GM10266 (cell line): ENCODE results near the gene LCN6.

Source experiments
- DNase-seq: peaks from one replicate; pipeline ENCODE4 v3.0.0; 2012; ENCODE audit errors: extremely low spot score
- TF ChIP-seq, protein P1 (sequence below): IDR thresholded peaks from 2 replicates; pipeline ENCODE4 v1.5.1; 2012; ENCODE audit warnings: mild to moderate bottlenecking, low read depth; ENCODE audit not compliant: control insufficient read depth, insufficient read depth; ENCODE audit errors: missing control alignments

The LCN6 gene

DNA sequence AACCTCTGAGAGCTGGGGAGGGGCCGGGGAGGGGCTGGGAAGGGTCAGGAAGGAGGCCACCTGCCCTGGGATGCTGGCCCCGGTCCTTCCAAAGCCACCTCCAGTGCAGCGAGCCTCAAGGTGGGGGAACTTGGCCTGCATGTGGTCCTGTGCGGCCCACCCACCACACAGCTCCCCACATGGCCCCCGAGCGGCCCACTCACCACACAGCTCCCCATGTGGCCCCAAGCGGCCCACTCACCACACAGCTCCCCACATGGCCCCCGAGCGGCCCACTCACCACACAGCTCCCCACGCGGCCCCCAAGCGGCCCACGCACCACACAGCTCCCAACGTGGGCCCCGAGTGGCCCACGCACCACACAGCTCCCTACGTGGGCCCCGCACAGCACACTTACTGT is 3.6 kb downstream of the LCN6 start:
- TF ChIP-seq, protein P1, sequence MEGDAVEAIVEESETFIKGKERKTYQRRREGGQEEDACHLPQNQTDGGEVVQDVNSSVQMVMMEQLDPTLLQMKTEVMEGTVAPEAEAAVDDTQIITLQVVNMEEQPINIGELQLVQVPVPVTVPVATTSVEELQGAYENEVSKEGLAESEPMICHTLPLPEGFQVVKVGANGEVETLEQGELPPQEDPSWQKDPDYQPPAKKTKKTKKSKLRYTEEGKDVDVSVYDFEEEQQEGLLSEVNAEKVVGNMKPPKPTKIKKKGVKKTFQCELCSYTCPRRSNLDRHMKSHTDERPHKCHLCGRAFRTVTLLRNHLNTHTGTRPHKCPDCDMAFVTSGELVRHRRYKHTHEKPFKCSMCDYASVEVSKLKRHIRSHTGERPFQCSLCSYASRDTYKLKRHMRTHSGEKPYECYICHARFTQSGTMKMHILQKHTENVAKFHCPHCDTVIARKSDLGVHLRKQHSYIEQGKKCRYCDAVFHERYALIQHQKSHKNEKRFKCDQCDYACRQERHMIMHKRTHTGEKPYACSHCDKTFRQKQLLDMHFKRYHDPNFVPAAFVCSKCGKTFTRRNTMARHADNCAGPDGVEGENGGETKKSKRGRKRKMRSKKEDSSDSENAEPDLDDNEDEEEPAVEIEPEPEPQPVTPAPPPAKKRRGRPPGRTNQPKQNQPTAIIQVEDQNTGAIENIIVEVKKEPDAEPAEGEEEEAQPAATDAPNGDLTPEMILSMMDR = no peak
- DNase-seq = no peak

DNA sequence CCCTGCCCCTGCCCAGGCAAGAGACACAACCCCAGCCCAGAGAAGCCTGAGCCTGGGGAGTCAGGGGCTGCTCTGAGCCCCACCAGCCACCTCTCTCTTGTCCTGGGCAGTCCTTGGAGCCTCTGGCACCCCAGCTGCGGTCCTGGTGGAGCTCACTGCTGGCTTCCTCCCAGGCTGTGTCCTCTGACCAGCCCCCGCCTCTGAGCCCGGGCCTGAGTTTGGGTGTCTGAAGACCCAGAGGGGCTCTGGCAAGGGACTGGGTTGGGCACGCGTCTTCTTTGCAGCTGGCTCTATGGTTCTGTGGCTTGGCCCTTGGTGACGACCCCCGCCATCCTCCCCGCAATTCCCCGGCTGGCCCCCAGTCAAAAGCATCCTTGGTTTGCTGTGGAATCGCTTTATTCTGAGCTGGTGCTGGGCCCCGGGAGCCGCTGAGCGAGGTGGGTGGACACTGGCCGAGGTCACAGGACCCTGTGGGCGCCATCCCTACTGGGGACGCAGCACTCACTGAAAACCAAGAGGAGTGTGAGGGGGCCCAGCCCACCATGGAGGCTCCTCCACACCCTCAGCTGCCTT is 4.6 kb downstream of the LCN6 start:
- TF ChIP-seq, protein P1 = no peak
- DNase-seq = no peak

DNA sequence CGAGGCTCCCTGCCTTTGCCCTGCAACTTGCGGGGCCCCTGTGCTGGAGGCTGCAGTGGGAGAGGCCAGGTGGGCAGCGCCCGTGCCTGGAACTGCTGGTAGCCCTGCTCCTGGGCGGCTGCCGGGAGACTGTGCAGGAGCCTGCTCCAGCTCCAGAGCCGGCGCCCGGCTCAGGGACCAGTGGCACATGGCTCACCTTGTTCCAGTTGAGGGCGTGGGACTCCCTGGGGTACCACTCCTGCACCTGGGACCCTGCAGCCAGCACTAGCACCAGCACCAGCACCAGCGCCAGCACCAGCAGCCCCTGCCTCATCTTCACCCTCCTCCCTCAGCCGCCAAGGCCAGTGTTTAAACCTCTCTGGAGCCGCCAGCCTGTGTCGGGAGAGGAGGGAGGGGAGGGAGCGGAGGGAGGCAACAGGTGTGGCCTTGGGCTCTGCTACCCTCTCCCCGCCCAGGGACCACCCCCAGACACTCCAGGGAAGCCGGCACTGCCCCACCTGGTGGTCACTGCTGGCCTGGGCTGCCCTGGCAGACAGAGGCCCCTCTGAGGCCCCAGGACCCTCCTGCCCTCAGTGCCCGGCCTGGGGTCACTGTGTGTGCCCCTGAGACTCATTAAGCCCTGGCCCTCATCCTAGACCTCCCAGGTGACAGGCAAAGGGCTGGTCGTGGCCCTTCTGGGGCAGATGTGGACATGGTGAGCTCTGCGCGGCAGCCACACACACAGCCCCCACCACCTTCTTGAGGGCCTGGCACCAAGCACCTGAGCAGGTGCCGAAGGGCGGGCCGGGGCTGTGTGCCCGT is 5.5 kb downstream of the LCN6 start, which contains the start of gene LCN10:
Gene LCN10 (minus strand): TSS at position 350 of the 801 bp plus-strand sequence. CDS start 37 bp downstream, at position 313.
- TF ChIP-seq, protein P1 = peak; percentile 44
- DNase-seq = no peak

DNA sequence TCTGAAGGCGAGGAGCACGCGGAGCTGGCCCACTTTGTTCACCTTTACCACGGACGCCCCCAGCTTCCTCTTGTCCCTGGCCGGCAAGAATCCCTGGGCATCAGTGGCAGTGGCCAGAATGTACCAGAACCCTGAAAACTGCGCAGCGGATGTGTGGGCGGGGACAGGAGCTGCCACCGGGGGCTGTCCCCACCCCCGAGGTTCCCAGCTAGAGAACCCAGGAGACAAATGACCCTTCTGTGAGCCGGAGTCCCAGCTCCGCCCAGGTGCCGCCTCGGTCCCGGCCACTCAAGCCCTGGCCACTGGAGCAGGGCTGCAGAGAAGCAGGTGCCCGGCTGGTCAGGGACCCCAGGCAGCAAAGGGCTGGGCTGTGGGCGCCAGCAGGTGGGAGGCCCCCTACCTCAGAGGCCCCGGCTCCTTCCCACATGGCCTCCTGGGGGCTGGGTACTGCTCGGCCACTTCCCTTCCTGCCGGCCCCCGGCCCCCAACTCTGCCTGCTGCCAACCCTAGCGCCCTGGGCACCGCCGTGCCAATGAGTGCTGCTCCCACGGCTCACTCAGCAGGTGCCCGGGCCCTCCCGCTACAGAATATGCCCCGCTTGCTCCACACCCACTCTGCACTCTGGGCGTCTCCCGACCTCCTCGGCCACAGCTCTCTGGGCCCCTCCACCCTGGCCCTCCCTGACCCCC is 6.3 kb downstream of the LCN6 start:
- TF ChIP-seq, protein P1 = no peak
- DNase-seq = peak; percentile 89

DNA sequence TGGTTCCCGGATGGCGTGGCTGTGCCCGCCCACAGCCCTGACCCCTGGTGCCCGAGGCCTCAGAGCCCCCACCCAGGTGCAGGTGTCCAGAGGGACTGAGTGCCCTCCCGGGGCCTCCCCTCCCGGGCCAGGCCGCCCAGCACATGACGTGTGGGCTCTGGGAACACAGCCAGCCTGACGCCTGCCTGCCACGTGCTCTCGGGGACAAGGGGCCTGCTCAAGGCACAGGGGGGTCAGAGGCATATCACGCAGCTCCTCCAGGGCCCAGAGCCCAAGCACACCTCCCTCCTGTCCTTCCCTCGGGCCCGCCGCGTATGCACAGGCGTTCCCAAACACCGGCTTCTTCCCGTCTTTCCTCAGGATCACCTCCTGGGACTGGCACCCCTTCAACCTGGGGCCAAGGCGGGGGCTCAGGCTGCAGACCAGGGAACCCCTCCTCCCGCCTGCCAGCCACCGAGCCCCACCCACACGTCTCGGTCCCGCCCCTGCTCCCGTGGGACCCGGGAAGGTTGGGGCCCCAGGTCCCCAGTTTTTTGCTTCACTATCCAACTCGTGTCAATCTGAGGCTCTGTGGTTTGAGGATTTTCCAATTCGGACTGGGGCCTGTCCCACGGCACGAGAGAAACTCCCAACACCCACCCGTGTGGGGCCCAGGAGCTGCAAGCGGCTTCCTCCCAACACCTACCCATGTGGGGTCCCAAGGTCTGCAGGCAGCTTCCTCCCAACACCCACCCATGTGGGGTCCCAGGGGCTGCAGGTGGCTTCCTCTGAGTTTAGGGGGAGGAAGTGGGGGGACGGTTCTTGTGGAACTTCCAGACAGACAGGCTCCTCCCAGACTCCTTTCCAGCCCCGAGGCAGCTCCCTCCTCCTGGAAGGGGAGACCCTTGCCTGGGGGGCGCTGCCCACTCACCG is 7.1 kb downstream of the LCN6 start:
- TF ChIP-seq, protein P1 = no peak
- peak; percentile 75 for DNase-seq

DNA sequence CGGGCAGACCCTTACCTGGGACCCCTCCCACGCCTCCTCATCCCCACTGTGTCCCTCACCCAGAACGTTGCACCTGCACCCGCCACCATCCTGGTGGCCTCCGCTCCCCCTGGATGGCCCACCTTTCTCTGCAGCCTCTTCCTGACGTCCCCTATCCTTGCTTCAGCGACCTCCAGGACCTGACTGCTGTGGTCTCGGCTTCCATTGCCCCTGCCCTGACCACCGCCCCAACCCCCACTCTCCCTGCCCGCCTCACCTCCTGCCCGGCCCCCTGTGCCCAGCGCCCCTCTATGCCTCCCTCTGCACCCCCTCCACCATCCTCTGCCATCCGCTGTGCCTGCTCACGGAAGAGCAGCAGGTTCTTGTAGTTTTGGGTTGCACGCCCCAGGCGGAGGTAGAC is 7.8 kb downstream of the LCN6 start:
- TF ChIP-seq, protein P1 = no peak
- no peak for DNase-seq
